H1 (cell line): Measurements from ENCODE around the gene PPP1CA. TPM values are rescaled to one million over a fixed set of nuclear protein-coding genes. Genes with fewer than 3 reads are reported as not detected.

Experiments used
- EGR1 ChIP-seq: IDR thresholded peaks from 2 replicates; pipeline ENCODE4 v1.6.1; 2011; ENCODE audit warnings: low read depth, low read length, borderline replicate concordance
- HDAC6 ChIP-seq: IDR thresholded peaks from one replicate; pipeline ENCODE4 v1.7.1; 2012; ENCODE audit warnings: low read depth, mild to moderate bottlenecking, inconsistent platforms, low read length, moderate library complexity
- NRF1 ChIP-seq: IDR thresholded peaks from 2 replicates; pipeline ENCODE4 v1.6.1; 2011; ENCODE audit warnings: mild to moderate bottlenecking, low read depth, low read length, improper control_type of control experiment
- RAD21 ChIP-seq, 2 experiments: IDR thresholded peaks in 1 of 2; conservative IDR thresholded peaks in 1 of 2; 2 replicates each; pipeline ENCODE4 v1.6.1; 2011; ENCODE audit warnings: low read depth in 2 of 2, low read length in 2 of 2, improper control_type of control experiment in 1 of 2, inconsistent platforms in 1 of 2, mild to moderate bottlenecking in 1 of 2, moderate library complexity in 1 of 2
- SIRT6 ChIP-seq: IDR thresholded peaks from one replicate; pipeline ENCODE4 v1.7.1; 2012; ENCODE audit warnings: low read length, inconsistent platforms
- YY1 ChIP-seq: IDR thresholded peaks from 2 replicates; pipeline ENCODE4 v1.6.1; 2011; ENCODE audit warnings: low read depth, mild to moderate bottlenecking, low read length
- polyA plus RNA-seq, 7 experiments: library from polyadenylated mRNA; depleted of rRNA in 3 of 7; stranded (reverse) in 5 of 7; unstranded in 2 of 7; fragments of >200 nt in 5 of 7; fragments of 200-250 nt in 2 of 7; gene quantifications; 1 replicate in 5 of 7; 2 replicates in 1 of 7; 4 replicates in 1 of 7; pipeline versions ENCODE4 v1.2.1 to v1.2.3, GENCODE V29; 2011 to 2013; ENCODE audit warnings: missing spikeins in 2 of 7, mixed read lengths in 2 of 7
- total RNA-seq: library from RNA; stranded (reverse); fragmentation: NEBNext Ultra II Directional; extraction: Animal tissue kit (Norgen Biotek cat#: 25700); gene quantifications from 2 replicates; pipeline ENCODE4 v1.2.1, GENCODE V29; 2021
- TF ChIP-seq, protein P1 (sequence below): IDR thresholded peaks from 2 replicates; pipeline ENCODE4 v1.6.1; 2012; ENCODE audit warnings: inconsistent platforms

The PPP1CA gene
- total and polyA plus RNA-seq, 2 of the 8 experiments (the other 6 are each of a cell fraction or from before 2014, with no cell fraction given), result 198 to 359 TPM

DNA sequence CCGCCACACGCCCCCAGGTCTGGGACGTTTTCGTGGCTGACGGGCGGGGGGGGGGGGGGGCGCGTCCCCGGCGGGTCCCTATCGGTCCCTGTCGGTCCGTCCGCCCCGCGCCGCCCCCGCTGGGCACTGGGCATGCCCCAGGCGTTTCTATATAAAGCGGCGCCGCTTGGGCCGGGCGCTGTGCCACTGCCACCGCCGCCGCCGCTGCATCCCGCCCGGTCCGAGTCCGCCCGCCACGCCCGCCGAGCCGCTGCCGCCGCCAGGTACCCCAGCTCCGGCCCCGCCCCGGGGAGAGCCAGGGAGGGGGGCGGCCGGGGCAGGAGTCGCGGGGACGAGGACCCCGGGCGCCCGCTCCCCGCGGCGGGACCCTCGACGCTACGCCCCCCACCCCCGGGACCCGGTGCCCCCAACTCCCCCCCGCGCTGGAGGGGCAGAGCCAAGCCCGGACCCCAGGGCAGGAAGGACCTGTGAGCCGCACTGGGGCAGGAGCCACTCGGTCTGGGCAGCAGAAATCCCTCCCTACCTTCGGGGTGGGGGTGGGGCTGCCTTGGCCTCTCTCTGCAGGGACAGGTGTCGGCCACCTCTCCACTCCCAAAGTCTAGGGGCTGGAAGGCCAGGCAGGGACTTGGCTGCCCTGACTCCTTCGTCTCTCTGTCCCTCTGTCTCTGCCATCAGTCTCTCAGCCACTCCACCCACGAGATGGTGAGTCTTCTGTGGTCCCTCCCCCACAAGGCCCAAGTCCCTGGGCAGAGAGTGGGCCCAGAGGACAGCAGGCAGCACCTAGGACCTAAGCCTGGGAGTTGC, 14.0 kb upstream of the PPP1CA start, which contains the start of gene CARNS1 (continued):
- TF ChIP-seq, protein P1, sequence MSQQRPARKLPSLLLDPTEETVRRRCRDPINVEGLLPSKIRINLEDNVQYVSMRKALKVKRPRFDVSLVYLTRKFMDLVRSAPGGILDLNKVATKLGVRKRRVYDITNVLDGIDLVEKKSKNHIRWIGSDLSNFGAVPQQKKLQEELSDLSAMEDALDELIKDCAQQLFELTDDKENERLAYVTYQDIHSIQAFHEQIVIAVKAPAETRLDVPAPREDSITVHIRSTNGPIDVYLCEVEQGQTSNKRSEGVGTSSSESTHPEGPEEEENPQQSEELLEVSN, result no peak
- TF ChIP-seq RAD21 (IDR thresholded peaks at IDR 0.05 in 1 of 2, conservative IDR thresholded peaks at IDR 0.05 in 1 of 2; ENCODE audit: low read depth in 2 of 2, low read length in 2 of 2), result no peak
- no peak for TF ChIP-seq NRF1
- TF ChIP-seq SIRT6, result no peak
- no peak for TF ChIP-seq EGR1
- no peak for TF ChIP-seq YY1
- TF ChIP-seq HDAC6, result no peak
